Stimulated activated effector memory CD8-positive, alpha-beta T cell treated with anti-CD3 and anti-CD28 coated beads, Interleukin-12 subunit alpha, Interleukin-12 subunit beta, amount 100 ng/mL, for 72 hours (primary cell): ENCODE results near the gene CD28.
A peak's percentile ranks its signal among the peaks of the same experiment; 100 is the strongest.

Experiments
- ATAC-seq: fragments of 150-1000 bp; cut with Tn5 transposase; 2 replicates; pipeline ENCODE4 v1.10.0; 2021
- DNase-seq, 2 donors: peaks; one replicate each; pipeline ENCODE4 v3.0.0; 2021 to 2022; ENCODE audit warnings: low spot score in 2 of 2
- H3K27ac Mint-ChIP-seq: one replicate; pipeline ENCODE4 v1.8.0; 2022; ENCODE audit warnings: mild to moderate bottlenecking, mixed read lengths
- H3K36me3 Mint-ChIP-seq: one replicate; pipeline ENCODE4 v1.8.0; 2022; ENCODE audit warnings: mild to moderate bottlenecking, mixed read lengths
- H3K4me1 Mint-ChIP-seq: one replicate; pipeline ENCODE4 v1.8.0; 2022; ENCODE audit warnings: mixed read lengths
- H3K4me3 Mint-ChIP-seq: one replicate; pipeline ENCODE4 v1.8.0; 2022; ENCODE audit warnings: mild to moderate bottlenecking, mixed read lengths
- H3K9me3 Mint-ChIP-seq: one replicate; pipeline ENCODE4 v1.8.0; 2022; ENCODE audit warnings: mixed read lengths

Gene CD28

DNA sequence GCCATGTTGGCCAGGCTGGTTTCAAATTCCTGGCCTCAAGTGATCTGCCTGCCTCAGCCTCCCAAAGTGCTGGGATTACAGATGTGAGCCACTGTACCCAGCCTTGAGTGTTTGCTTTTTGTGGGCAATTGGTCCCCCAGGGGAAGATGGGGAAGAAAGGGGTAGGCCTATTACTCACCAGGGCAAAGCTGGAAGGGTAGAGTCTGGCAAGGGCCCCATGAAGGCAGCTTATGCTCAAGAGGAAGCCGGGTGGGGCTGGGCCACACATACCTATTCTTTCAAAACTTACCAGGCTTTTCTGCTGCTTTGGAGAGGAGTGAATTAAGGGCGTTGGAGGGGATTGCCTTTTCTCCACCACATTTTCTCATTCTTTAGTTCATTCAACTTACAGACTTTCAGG is 24.5 kb upstream of the CD28 start:
- no peak for DNase-seq
- H3K4me1 Mint-ChIP-seq, result peaks cover 25% of the 10 kb centered on the region

DNA sequence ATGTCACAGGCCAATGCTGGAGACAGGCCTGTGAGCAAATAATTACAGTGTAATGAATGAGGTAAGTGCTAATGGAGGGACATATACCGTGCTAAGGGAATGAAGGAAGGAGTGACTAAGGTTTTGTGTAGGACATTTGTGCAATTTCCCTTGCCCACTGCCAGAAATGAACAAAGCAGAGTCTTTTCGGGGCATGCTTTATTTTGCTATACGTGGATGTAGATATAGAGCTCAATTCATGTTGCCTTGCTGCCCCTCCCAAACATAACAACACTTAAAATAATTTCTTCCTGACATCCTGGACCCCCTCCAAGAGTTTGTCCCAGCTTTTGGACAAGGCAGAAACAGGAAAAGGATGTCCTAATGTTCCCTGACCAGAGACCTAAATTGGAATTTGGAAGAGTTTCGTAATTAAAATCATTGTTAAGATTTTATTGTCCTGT is 23.7 kb upstream of the CD28 start:
- peaks cover 25% of the 10 kb centered on the region for H3K4me1 Mint-ChIP-seq

More for the DNA sequence above, 24.5 kb upstream of the CD28 start:
- H3K4me3 Mint-ChIP-seq, result no peak overlapping the region
- ATAC-seq, result no peak
- no peaks in the 10 kb centered on the region for H3K9me3 Mint-ChIP-seq
- H3K36me3 Mint-ChIP-seq, result no peaks in the 10 kb centered on the region
- H3K27ac Mint-ChIP-seq, result no peak overlapping the region

DNA sequence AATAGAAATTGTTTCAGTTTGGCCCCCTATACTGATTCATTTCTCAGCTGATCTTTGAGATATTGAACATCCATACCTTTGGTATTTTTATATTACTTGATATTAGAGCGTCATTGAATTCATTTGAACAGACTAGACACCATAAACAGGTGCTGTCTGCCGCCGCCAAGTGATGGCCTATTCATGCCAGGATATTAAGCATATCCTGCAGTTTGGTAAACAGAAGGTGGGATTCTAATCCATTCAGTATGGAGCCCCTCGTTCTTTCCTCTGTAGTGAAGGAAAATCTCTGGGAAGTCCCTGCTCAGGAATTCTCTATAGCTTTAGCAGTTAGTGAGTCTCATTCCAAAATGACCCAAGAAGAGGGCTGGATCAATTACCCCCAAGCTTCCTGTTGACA is 23.0 kb upstream of the CD28 start:
- ATAC-seq, result no peak
- Mint-ChIP-seq H3K36me3 (no peaks in the 10 kb centered on the region), H3K9me3 (no peaks in the 10 kb centered on the region), H3K27ac (peak overlapping the region; percentile 42), H3K4me3 (no peak overlapping the region), H3K4me1 (peaks cover 25% of the 10 kb centered on the region)
- DNase-seq, result no peak

More for the DNA sequence above, 23.7 kb upstream of the CD28 start:
- H3K36me3 Mint-ChIP-seq, result no peaks in the 10 kb centered on the region
- no peaks in the 10 kb centered on the region for H3K9me3 Mint-ChIP-seq
- DNase-seq (no peak), ATAC-seq (no peak)
- no peak overlapping the region for H3K27ac Mint-ChIP-seq
- H3K4me3 Mint-ChIP-seq, result no peak overlapping the region

DNA sequence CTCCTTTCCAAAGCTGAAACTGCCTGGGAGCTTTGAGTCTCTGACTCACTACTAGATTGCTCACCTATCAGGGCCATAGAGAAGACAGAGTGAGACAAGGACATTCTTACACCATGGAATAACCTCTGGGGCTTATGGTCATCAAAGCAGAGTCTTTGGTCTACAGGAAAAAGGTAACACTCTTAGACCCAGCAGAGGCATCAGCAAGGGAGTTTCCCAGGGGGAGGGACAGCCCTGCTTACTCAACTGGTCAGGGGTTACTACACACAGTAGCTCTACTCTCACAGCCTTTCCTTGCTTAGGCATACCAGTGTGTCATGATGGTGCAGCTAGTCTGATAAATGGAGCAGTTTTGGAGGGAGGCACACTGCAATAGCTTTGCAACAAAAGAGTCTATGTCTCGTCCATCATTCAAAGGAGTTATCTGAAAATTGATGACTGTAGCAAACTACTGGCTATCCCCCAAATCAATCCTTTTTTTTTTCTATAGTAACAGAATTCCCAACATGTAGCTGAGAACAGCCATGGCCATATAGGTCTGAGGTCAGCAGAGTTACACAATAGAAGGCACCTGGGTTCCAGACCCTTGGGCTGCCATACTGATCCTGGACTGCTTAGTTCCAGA is 22.4 kb upstream of the CD28 start:
- ATAC-seq (peak; percentile 100), DNase-seq (peak in 1 of 2 donors; percentile 65)
- no peak overlapping the region for H3K4me3 Mint-ChIP-seq
- peak overlapping the region; percentile 42 for H3K27ac Mint-ChIP-seq
- no peaks in the 10 kb centered on the region for H3K9me3 Mint-ChIP-seq
- H3K36me3 Mint-ChIP-seq, result no peaks in the 10 kb centered on the region
- peaks cover 25% of the 10 kb centered on the region for H3K4me1 Mint-ChIP-seq

DNA sequence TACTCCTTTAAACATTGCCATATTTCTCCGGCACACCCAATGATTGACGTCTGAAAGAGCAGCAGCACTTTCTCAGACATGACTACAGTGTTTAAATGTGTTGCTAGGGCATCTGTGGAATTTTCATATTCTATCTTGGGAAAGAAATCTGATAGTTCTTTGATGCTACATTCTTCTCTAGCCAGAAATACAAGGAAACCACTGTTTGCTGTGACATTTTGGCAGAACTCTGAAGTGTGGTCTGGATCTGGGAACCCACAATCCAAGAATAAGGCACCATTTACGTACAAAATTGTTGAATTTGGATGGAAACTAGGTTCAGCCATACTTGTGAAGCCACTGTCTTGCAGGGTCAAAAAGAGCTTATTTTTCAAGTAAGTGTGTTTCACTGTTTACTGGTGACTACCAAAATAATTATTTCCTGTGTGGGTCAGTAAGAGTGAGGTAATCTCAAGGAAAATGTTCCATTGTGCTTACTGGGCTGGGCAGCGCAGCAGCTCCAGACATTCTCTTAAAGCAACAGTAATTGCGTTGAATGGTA is 21.3 kb upstream of the CD28 start:
- Mint-ChIP-seq H3K27ac (no peak overlapping the region), H3K9me3 (no peaks in the 10 kb centered on the region), H3K4me3 (no peak overlapping the region), H3K36me3 (peaks cover 5% of the 10 kb centered on the region), H3K4me1 (peaks cover 33% of the 10 kb centered on the region)
- no peak for DNase-seq
- ATAC-seq, result no peak

DNA sequence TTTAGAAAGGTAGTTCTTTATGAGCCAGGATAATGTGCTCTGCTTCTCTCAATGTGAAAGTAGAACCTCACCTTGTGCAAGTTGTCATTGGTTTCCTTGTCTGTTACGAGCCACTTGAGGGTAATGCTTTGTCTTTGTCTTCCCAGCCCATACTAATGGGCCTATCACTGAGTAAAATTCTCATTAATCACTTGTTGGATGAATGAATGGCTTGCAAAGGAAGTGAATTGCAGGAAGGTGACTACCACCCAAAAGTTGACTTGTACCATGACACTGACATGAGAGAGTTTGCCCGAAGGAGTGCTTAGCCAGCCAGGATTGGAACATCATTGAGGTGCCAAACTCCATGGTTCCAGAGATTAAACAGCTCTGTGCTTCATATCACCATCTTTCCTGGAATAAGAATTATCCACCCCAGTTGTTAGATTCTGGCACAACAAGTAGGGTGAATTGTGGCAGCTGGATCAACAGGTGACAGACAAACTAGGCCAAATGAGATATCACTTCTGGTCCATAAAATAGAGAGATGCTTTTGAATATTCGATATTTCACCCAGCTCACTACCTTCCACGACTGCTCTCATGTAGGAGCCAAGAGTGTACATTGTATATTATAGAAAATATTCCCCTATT is 20.5 kb upstream of the CD28 start:
- H3K4me1 Mint-ChIP-seq, result peaks cover 34% of the 10 kb centered on the region
- ATAC-seq (no peak), DNase-seq (no peak)
- no peak overlapping the region for H3K4me3 Mint-ChIP-seq
- H3K27ac Mint-ChIP-seq, result no peak overlapping the region
- H3K36me3 Mint-ChIP-seq, result peaks cover 6% of the 10 kb centered on the region
- H3K9me3 Mint-ChIP-seq, result no peaks in the 10 kb centered on the region

DNA sequence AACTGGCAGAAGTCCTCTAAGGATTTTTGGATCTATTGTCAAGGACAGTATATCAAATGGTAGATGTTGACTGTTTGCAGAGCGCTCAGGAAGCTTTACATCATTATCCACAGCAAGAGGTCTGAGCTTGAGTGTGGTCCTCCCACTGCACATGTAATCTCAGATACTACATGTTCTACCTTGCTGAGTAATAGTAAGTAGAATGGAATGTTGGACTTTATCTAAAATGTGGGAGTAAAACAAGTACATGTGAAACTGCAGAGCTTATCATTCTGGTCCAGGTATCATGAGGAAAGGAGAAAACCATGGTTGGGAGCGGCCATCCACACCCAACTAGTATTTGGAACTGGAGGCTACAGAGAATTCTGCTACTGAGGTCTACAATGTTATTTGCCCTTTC is 19.3 kb upstream of the CD28 start:
- no peak overlapping the region for H3K4me3 Mint-ChIP-seq
- H3K4me1 Mint-ChIP-seq, result peaks cover 30% of the 10 kb centered on the region
- ATAC-seq (no peak), DNase-seq (no peak)
- no peak overlapping the region for H3K27ac Mint-ChIP-seq
- no peaks in the 10 kb centered on the region for H3K9me3 Mint-ChIP-seq
- peaks cover 6% of the 10 kb centered on the region for H3K36me3 Mint-ChIP-seq

DNA sequence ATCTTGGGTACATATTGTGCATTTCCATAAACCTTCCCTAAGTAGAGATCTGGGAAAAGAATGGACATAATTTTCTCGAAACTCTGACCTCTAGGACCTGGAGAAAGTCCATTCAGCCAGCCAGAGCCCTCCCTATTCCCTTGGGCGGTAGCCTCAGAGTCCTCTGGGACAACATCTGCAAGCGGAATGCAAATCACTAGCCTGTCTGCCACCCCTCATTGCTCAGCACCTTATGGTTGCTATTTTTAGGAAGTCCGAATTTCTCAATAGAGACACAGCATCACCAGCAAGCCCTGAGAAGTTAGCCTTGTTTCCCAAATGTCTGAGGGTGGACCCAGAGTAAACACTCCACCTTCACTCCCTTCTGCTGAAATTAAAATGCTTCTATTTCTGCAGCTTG is 17.6 kb upstream of the CD28 start:
- Mint-ChIP-seq H3K4me3 (no peak overlapping the region), H3K27ac (no peak overlapping the region), H3K36me3 (peaks cover 6% of the 10 kb centered on the region), H3K4me1 (peaks cover 33% of the 10 kb centered on the region), H3K9me3 (no peaks in the 10 kb centered on the region)
- DNase-seq, result no peak
- no peak for ATAC-seq

DNA sequence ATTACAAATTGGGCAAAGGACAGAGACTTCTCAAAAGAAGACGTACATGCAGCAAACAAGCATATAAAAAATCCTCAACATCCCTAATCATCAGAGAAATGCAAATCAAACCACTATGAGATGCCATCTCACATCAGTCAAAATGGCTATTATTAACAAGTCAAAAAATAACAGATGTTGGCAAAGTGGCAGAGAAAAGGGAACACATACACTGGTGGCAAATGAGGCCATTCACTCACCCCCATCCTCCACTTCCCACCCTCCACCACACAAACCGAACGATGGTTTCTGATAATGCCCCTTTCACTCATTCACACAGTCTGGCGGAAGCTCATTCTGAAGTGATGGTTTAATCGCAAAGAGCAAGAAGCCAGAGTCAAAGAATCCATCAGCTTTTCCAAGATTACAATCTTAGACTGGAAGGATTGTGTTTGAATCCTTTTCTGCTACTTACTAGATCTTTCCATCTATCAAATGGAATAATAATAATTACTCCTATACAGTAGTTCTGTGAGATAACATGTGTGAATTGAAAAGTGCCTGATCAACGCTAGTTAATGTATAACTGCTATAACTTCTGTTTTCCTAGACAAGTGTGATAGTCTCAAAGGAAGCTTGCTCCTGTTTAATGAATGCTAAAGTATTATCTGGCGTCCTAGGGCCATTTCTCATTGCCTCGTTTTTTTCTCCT is 16.9 kb upstream of the CD28 start:
- peaks cover 6% of the 10 kb centered on the region for H3K36me3 Mint-ChIP-seq
- DNase-seq (no peak), ATAC-seq (peak; percentile 88)
- no peaks in the 10 kb centered on the region for H3K9me3 Mint-ChIP-seq
- no peak overlapping the region for H3K27ac Mint-ChIP-seq
- peaks cover 28% of the 10 kb centered on the region for H3K4me1 Mint-ChIP-seq
- peak overlapping the region; percentile 5 for H3K4me3 Mint-ChIP-seq

DNA sequence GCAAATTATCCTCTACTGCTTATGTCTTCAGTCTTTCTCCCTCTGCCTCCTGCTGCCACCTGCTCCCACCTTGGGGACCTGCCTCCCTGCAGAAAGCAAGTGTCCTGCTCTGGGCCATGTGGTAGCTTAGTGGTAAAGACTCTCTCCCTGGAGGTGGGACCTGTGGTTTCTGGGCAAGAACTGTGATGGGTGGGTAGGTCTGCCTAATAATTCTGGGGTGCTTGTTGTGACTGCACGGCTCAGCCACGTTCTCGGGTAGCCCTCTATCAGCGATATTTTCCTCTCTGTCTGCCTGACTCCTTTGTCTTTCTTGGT is 16.4 kb upstream of the CD28 start:
- H3K36me3 Mint-ChIP-seq, result peaks cover 6% of the 10 kb centered on the region
- H3K27ac Mint-ChIP-seq, result no peak overlapping the region
- H3K4me3 Mint-ChIP-seq, result peak overlapping the region; percentile 5
- ATAC-seq (no peak), DNase-seq (no peak)
- H3K9me3 Mint-ChIP-seq, result no peaks in the 10 kb centered on the region
- peaks cover 28% of the 10 kb centered on the region for H3K4me1 Mint-ChIP-seq

DNA sequence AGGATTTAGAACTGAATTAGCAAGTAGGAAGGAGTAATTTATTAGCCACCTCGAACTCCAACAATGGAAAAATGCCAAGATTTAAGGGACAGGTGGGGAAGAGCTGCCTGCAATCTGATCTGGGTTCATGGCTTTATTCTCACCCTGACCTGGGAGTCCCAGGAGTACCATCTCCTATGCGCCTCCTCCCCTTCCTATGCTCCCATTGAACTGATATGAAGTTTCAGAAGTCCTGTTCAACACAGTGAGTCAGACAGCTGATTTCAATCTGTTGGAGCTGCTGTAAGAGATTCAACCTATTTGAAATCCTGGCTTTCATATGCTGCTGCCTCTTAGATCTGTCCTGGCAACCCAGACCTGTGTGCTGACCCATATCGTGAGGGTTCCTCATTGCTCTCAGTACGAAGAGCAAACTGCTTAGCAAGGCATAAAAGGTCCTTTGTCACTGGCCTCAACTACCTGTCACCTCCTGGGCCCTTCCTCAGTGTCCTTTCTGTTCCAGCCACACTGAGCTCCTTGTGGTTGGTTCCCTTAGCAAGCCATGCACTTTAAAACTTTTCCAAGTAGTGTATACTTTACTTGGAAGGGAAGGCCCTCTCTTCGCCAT is 15.9 kb upstream of the CD28 start:
- no peak overlapping the region for H3K27ac Mint-ChIP-seq
- ATAC-seq (no peak), DNase-seq (no peak)
- H3K9me3 Mint-ChIP-seq, result no peaks in the 10 kb centered on the region
- H3K36me3 Mint-ChIP-seq, result peaks cover 6% of the 10 kb centered on the region
- H3K4me3 Mint-ChIP-seq, result peak overlapping the region; percentile 5
- peaks cover 28% of the 10 kb centered on the region for H3K4me1 Mint-ChIP-seq

DNA sequence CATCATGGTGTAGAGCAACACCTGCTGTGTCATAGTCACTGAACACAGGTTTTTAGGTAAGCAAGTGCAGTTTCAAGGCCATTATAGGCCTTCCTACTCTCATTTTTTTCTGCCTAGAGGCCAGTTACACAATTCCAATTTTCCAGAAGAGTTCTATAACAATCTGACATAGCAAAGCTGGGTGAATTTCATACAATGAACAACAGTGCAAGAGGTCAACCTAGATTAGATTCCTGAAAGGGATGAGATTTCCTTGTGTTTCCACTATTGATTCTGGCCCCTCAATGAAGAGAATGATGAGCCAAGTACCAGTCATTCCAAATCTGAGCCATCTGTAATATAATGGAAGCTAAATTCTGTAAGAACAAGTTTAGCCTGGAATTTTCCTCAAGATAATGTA is 15.3 kb upstream of the CD28 start:
- Mint-ChIP-seq H3K36me3 (peaks cover 6% of the 10 kb centered on the region), H3K9me3 (no peaks in the 10 kb centered on the region), H3K4me1 (peaks cover 28% of the 10 kb centered on the region), H3K4me3 (no peak overlapping the region), H3K27ac (no peak overlapping the region)
- DNase-seq (no peak), ATAC-seq (no peak)

DNA sequence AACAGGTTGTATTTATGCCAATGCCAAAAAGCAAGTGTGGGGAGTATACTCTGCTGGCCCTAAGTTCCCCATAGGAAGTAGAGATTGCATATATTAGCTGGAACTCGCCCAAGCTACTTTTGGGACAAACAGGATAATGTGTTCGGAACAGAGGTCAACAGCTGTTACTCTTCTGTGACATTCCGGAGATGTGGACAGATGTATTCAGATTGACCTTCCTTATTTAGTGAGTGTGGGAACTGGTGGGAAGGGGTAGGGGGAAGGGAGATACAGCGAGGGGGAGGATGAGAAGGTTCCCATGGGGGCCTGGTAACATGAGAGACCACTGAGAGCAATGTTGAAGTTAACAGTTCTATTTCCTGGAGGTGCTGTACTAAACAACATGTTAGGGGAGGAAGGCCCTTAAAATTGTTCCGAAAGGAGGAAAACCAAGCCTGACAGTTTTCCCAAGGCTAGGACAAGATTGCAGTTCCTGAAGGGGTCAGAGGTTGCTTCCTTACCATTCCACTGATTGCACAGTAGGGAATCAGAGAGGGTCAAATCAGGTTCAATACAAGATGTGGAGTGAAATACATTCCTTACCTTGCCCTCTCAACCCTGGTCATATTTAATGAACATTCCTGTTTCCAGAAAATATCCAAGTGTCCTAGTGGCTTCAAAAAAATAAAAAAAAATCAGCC is 14.3 kb upstream of the CD28 start:
- ATAC-seq, result no peak
- H3K9me3 Mint-ChIP-seq, result no peaks in the 10 kb centered on the region
- H3K4me3 Mint-ChIP-seq, result no peak overlapping the region
- no peak for DNase-seq
- peaks cover 6% of the 10 kb centered on the region for H3K36me3 Mint-ChIP-seq
- H3K27ac Mint-ChIP-seq, result no peak overlapping the region
- H3K4me1 Mint-ChIP-seq, result peaks cover 28% of the 10 kb centered on the region

DNA sequence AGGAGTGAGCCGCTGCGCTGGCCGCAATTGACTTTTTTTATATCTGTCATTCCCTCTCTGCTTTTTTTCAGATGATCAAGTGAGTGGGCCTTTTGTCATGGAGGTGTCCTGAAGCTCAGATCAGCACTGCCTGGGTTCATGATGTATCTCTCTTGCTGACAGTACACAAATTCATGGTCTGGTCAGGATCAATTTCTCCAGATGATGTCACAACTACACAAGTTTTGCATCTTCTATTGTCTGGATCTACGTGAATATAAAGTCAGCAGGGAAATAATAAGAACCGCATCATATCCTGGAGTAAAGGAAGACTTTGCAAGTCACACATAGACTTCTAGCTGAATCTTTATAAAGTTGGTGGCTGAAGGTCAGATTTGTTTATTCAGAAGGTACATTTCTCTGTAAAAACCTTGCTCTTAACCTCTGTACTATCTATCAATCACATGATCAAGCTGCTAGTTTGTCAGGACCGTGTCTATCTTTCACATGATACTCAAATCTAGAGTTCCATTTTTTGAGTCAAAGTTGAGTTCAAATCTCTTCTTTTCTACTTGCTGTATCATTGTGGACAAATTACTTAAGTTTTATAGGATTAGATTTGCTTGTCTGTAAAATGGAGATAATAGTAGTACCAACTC is 13.1 kb upstream of the CD28 start:
- ATAC-seq, result peak; percentile 81
- Mint-ChIP-seq H3K27ac (no peak overlapping the region), H3K4me1 (peaks cover 28% of the 10 kb centered on the region)

DNA sequence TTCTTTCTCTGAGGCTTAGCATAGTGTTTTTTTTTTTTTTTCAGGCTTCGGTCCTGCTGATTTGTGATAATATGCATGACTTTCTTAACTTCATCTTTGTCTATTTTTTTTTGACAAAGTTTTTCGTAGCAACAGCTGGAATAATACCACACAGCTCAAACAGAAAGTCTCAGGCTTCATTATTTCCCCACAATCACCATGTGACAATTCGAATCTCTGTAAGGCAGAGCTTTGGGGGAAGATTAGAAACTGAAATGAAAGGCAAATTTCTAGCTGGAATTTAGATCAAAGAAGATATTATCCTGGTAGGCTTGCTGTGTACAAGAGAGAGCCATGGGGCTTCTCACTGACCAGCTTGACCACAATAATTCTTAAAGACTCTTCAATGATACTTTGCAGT is 12.2 kb upstream of the CD28 start:
- no peaks in the 10 kb centered on the region for H3K9me3 Mint-ChIP-seq
- no peak overlapping the region for H3K4me3 Mint-ChIP-seq
- ATAC-seq, result no peak
- H3K27ac Mint-ChIP-seq, result no peak overlapping the region
- H3K4me1 Mint-ChIP-seq, result peaks cover 28% of the 10 kb centered on the region
- peaks cover 6% of the 10 kb centered on the region for H3K36me3 Mint-ChIP-seq
- DNase-seq, result no peak

More for the DNA sequence above, 13.1 kb upstream of the CD28 start:
- DNase-seq, result no peak
- Mint-ChIP-seq H3K4me3 (no peak overlapping the region), H3K36me3 (peaks cover 6% of the 10 kb centered on the region), H3K9me3 (no peaks in the 10 kb centered on the region)
